HG03354 (cell line): ENCODE data around the gene PTPN14.
A peak's percentile ranks its signal among the peaks of the same experiment; 100 is the strongest.

Source experiments
- ATAC-seq: cut with Tn5 transposase; IDR thresholded peaks from one replicate; pipeline ENCODE4 v1.9.1; 2021; ENCODE audit warnings: mild to moderate bottlenecking; ENCODE audit not compliant: unreplicated experiment, poor library complexity, severe bottlenecking

PTPN14 gene

DNA sequence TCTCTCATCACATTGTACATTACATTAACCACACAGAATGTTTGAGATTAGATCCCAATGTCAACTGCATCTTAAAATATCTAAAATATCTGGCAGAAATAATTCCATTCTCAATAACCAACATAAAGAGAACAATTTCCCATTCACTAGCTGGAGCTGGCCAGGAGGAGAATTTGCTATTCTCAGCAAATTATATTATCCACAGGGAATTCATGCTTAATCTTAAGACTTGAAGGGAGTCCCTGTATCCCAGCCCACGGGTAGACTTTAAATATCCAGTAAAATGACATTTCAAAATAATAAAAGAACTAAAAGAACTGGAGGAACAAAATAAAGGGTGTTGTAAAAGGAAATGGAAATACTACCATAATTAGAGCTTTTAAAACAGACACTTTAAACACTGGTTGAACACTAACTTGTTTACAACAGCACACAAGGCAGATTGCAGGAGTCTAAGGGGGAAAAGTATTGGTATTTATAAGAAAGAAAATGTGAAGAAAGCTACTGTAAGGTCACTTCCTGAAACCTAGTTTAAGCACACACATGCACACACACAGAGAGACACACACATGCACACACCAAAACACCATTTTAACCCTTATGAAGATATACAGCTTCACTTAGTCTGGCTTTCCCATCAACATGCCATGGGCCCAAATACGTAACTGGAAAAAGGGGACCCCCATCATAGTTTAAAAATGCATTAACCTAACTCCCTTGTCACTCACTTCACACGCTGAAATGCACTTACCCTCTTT is 107.0 kb downstream of the PTPN14 start:
- no peak for ATAC-seq

DNA sequence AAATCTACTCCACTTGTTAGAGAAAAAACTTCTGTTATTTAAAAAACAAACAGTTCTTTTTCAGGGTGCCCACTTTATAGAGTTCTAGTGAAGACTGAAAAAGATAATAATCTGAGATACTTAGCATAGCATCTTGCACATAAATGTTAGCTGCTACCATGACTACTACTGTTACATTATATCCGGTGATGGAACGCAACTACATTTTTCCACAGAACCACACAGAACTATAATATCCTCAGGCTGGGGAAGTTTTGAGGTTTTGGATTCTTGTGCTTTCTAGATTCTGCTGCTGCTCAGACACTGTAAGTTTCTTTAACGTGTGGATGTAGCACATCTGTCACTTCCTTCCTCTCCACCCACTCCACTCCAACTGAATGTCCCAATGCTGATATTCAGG is 110.3 kb downstream of the PTPN14 start:
- ATAC-seq = no peak

DNA sequence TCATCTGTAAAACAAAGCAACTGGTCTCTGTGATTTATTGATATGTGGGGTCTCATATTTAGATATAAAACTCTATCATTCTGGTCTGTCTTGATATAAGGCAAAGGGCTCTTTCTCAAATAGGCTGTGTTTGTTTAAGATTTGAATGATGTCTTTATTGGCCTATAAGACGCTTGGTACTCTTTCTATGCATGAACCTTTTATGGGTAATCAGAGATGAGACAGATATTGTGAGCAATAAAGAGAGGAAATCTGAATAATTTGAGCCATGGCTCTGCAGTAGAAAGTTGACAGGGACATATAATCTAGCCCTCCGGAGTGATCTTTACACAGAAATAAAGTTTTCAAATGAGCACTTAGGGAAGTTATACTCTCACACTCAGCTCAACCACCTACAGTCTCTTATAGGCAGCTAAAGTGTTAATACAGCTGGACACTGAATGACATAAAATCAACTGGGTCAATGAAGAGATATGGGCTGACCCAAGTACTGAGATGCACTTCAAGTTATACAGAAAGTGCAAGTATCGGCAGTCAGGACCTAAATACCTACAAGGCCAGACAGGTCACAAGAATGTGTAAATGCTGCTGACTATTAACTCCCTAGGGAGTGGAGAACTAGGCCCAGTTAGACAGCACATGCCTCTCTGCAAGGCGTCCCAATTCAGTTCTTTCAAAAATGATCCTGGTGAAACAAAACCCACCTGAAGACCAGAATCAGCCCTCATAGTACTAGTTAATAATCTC is 111.0 kb downstream of the PTPN14 start:
- no peak for ATAC-seq

DNA sequence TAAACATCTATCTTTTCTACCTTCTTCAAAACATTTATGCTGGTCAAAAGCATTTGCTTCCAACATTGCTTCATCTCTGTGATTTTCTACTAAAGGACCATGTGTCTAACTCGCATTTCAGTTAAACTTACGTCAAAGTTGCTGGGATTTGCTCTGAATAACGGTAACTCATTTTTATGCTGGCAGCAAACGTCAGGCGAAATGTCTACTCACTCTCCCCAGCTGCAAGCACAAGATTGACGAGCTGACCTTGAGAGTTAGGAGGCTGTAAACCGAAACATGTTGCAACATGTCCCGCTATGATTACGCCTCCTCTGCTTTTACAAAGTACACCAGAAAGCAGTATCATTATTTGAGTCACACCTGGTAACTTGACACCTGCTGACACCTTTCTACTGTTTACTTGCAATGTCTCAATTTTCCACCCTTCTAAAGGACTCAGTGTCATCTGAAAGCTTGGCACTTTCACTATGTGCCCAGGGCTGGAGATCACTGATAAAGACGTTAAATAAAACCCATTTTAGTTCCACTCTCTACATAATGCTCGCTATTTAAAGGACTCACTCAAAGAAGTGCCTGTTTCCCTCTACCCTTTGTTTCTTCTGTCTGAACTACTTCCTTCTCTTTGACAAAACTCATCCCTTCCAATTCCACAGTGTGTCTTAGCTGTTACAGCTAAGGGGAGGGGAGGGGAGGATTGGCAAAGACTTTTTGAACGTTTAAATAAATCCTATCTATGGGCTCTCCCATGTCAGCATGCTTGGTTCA is 111.9 kb downstream of the PTPN14 start:
- peak; percentile 88 for ATAC-seq

DNA sequence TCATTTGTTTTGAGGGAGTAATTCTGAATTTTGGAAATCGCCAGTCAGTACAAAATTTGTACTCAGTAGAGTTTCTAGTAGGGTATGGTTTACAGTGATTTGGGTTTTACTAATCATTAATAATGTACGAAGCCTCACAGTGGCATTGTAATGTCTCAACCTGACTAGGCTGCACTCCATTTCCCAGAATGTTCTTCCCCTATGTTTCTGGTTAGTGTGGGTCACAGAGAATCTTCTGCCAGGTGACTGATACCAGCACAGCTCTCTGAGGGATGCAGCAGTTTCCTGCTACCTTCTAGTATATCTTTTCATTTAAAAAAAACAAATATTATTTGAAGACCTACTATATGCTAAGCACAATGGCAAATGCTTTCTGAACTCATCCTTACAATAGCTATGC is 112.9 kb downstream of the PTPN14 start:
- ATAC-seq = no peak

GRCh38 chr1:214438075-214438474 is 113.3 kb downstream of the PTPN14 start:
- ATAC-seq = no peak

DNA sequence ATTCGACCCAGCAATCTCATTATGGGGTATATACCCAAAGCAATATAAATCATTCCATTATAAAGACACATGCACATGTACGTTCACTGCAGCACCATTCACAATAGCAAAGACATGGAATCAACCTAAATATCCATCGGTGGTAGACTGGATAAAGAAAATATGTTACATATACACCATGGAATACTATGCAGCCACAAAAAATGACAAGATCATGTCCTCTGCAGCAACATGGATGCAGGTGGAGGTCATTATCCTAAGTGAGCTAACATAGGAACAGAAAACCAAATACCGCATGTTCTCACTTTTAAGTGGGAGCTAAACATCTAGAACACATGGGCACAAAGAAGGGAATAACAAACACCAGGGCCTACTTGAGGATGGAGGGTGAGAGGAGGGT is 115.5 kb downstream of the PTPN14 start:
- ATAC-seq = no peak

DNA sequence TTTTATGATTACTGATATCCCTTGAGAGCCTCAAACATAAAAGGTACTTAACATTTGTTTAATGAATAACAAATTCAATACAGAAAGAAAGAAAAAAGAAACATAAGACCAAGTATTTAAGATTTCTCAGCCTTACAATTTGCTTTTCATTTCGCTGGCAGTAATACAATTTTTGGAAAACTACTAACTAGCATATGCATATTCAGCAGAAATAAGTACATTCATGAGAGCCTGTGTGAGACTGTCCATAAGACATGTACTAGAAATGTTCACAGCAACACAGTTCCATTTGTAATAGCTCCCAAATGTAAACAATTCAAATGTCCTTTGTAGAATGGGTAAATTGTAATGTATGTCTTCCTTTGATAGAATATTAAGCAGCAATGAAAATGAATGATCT is 119.2 kb downstream of the PTPN14 start:
- no peak for ATAC-seq

GRCh38 chr1:214429951-214430770 is 121.2 kb downstream of the PTPN14 start:
- no peak for ATAC-seq

DNA sequence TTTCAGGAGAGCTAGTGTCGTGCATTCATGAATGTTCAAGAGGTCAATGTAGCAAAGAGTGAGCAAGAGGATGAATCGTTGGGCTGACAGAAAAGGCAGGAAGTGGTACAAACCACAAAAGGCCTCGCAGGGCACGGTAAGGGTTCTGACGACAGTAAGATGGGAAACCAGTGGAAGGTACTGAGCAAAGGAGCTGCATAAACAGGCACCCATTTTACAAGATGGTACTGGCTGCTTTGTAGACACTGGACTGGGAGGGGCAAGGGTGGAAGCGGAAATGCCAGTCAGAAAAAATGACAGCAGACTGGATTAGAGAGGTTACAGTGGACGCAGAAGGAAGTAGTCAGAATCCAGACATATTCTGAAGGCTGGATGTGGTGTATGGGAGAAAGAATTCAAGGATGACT is 123.5 kb downstream of the PTPN14 start:
- peak; percentile 99 for ATAC-seq

- ATAC-seq = no peak
Measured at GRCh38 chr1:214426426-214426812, 125.0 kb downstream of the PTPN14 start.

DNA sequence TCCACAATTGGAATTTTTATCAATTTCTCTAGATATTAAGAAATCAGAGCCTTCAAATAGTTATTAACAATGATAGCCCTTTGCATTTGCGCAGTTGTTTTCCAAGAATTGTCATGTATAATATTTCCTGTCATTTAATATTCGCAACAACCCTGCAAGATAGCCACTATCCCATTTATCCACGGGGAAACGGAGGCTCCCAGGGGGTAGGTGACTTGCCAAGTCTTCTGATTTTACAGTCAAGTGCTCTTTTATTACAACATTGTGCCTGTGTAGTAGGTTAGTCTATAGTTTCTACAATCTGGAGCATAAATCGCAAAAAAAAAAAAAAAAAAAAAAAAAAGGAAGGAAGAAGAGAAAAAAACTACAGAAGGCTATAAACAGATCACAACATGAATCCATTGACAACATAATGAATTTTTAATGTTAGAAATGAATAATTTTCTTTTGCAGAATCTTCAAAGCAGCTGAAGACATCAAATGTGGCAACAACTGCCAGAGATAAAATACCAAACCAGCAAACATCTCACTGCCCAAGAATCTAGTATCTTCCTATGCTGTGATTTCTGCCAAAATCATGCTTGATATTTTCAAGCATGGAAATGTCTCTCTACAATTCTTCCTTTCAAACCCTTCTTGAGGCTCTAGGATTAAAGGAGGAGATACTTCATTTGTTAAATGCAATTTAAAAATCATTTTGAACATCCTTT is 125.5 kb downstream of the PTPN14 start:
- ATAC-seq = no peak

- no peak for ATAC-seq
Measured at GRCh38 chr1:214425101-214425500, 126.3 kb downstream of the PTPN14 start.

DNA sequence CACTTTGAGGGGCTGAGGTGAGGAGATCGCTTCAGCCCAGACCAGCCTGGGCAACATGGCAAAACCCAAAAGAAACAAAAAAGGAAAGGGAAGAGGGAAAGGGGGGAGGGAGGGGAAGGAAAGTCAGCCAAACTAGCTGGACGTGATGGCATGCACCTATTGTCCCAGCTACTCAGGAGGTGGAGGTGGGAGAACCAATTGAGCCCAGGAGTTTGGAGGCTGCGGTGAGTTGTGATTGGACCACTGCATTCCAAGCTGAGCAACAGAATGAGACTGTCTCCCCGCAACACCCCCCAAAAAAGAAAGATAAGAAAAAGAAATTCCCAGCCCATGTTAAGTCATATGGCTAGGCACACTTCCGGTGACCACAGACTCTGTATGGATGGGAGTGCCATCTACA is 128.4 kb downstream of the PTPN14 start:
- ATAC-seq = no peak

DNA sequence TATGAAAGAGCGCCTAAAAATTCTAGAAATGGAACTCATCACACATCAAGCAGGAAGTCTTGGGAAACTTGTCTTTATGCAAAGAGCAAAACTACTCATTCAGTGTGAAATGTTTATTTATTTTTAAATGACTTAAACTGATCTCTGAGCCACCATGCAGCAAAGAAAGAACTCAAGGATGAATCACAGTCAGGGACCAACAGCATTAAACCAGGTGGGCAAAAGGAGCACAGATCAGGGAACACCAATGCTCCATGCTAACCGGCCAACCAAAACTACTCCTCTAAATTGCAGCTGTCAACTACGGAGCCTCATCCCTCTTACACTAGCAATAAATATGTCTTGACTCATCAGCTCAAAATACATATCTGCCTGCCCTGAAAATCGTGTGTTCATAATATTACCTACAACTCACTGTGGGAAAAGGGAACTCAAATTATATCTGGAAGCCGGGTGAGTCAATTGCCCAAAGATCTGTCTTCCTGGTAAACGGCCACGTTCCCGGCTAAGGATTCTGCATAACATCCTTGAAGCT is 129.2 kb downstream of the PTPN14 start:
- no peak for ATAC-seq

DNA sequence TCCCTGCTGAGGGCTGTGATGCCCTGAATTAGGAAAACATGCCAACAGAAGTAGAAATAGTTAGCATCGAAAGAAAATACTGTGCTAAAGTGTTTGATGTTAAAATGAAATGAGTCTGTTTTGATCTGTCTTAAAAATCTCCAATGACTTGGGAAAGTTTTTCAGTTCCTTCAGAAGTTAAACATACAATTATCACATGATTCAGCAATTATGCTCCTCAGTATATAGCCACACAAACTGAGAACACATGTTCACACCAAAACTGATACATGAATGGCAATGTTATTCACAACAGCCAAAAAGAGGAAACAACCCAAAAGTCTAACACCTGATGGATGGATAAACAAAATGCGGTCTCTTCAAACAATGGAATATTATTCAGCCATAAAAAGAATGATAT is 130.6 kb downstream of the PTPN14 start:
- no peak for ATAC-seq

GRCh38 chr1:214420341-214420740 is 131.1 kb downstream of the PTPN14 start:
- no peak for ATAC-seq

GRCh38 chr1:214419650-214420049 is 131.8 kb downstream of the PTPN14 start:
- ATAC-seq = no peak

- ATAC-seq = no peak
Measured at GRCh38 chr1:214418391-214418790, 133.0 kb downstream of the PTPN14 start.
